Stimulated activated CD8-positive, alpha-beta memory T cell treated with anti-CD3 and anti-CD28 coated beads, Interleukin-7, amount 100 ng/mL, for 1 hour (primary cell): ENCODE measurements around the gene GRIK2.

Experiments used
- DNase-seq, 2 donors: peaks; one replicate each; pipeline ENCODE4 v3.0.0-alpha.2; 2020; ENCODE audit warnings: low read depth in 2 of 2

Gene GRIK2

DNA sequence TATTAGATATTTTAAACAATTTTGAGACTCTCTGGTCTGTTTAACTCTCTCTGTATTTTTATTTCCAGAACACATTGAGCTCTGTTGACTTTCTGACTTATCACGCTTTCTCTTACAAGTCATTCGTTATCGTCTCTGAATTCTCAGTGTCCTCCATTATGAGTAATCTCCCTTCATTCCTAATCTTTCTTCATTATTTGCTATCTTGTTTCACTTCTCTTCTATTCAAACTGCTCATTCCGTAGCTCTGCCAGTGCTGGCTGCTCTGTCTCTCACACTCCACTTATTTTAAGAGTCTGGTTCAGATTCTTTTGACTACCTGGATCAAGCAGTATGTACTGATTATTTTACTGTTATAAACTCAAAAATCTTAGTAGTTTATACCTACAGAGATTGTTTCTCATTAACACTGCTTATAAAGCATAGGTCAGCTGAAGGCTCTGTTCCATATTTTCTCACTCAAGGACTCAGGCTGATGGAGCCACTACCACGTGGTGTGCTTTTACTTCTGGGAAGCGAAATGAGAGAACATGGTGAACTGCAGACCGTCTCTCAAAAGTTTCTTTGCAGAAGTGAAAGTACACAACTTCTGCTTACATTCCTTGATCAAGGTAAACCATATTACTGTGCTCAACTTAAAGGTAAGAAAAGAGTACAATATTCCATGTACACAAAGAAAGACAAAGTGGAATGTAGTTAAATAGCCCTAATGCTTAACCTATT lies 485.2 kb downstream of the GRIK2 start:
- no peak for DNase-seq

DNA sequence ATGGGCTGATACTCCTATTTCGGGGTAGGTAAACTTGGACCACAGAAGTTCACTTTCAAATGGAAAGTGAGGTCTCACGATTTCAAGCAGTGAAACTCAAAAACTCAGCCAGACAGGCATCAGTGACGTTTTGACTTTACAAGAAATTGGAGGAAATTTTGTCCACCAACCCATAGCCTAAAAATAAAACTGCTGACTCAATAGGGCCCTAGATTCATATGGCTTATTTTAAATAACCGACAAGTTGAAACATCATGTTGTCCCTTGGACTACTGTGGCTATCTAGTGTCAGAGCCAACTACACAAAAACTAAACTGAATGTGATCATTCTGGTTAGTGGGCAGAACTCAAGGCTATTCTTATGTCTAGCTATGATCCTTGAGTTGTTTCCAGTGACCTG lies 486.3 kb downstream of the GRIK2 start:
- no peak for DNase-seq

DNA sequence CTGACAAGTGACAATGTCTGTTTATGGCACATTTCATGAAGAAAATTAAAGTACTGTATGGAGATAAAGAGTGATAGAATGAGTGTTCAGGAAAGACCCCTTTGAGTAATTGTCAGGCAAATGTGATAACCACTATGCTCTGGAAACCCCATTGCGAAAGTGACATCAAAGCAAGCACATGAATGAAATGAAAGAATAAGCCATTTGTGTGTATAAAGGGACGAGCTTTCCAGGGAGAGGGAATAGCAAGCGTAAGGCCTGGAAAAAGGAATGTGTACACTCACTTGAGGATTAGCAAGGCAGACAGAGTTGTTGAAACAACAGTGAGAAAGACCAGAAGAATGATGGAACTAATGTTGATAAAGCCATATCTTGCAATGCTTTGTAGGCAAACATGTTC lies 490.0 kb downstream of the GRIK2 start:
- DNase-seq = no peak

DNA sequence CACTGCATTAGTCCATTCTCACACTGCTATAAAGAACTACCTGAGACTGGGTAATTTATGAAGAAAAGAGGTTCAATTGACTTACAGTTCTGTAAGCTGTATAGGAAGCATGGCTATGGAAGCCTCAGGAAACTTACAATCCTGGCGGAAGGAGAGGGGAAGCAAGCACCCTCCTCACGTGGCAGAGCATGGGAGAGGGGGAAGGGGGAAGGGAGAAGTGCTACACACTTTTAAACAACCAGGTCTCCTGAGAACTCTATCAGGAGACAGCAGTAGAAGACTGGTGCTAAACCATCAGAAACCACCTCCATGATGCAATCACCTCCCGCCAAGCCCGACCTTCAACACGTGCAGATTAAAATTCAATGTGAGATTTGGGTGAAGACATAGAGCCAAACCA lies 494.0 kb downstream of the GRIK2 start:
- no peak for DNase-seq

DNA sequence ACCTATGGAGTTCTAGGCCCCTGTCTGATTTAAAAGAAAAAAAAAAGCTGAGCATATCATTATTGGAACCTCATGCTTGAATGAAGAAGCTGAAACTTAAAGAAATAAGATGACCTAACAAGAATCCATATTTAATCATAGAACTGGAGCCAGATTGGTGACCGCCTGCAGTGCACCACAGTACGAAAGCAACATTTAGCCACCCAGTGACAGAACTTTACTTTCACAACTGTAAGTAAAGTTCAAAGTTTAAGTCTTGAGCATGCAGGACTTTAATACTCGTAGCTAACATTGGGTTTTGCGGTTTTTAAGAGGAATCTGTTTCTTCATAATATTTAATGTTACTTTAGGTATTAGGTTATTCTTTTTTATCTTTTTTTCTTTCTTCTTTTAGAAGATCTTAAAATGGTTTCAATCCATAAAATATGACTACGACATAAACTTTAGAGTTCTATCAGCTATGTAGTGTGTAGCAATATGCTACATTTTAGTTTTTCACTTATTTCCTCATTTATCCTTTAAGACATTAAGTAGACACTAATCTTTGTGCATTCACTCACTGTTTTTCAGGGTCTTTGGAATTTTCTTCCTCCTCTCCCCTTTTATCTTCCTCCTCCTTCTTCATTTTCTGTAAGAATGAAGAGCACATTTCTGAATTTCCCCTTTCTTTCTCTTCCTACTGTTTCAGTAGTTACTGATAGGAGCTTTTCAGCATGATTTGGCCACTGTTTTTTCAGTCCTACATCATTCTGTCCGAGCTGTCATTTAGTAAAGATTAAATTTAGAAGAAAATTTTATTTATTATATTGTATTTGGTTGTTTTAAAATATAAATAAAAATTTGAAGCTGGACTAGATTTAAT lies 514.1 kb downstream of the GRIK2 start:
- DNase-seq = no peak

DNA sequence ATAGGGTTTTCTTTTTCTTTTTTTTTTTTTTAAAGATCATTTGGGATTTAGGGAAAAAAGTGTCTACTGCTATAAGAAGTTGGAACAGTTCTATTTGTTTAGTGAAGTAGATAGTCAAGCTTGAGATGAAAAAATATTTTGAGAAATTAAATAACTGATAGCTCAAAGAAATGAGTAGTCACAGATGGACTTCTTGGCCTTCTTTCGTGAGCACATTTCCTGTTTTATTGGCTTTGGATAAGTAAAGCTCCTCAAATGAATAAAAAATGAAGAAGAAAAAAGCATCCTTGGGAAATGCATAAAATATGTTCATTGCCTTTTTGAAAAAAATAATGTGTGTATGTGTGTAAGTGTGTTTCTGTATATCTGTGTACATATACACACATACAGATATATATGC lies 515.9 kb downstream of the GRIK2 start:
- no peak for DNase-seq

DNA sequence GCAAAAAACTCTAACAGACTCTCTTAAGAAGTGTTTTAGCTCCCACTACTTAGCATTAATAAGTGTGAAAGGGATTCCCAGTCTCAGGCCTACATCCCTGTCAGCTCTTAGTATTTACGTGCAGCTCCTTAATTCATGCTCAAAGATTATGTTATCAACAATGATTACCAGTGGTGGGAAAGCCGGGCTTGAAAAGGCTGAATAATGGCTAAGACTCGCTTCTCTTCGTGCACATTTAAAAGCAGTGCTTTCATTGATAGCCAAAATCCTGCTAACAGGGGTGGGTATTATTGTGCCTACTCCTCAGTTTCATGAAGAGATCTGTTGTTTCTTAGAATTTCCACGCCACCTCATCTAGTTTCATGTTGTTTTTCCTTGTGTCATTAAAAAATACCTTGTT lies 518.8 kb downstream of the GRIK2 start:
- no peak for DNase-seq

DNA sequence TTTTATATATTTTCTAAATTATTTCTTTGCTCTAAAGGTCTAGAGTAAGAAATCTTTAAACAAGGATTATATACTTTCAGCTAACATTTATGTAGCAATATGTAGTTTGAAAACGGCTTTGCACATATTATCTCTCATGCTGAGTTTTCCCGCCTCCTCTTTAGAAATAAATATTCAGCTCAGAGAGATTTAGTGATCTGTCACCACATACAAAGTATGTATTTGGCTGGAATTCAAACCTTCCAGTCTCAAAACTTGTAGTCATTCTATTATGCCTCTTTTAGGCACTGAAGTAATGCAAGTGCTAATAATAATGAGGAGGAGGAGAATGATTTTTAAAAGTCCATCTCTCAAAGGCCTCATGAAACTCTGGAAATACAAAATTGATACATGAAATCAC lies 525.0 kb downstream of the GRIK2 start:
- DNase-seq = no peak

DNA sequence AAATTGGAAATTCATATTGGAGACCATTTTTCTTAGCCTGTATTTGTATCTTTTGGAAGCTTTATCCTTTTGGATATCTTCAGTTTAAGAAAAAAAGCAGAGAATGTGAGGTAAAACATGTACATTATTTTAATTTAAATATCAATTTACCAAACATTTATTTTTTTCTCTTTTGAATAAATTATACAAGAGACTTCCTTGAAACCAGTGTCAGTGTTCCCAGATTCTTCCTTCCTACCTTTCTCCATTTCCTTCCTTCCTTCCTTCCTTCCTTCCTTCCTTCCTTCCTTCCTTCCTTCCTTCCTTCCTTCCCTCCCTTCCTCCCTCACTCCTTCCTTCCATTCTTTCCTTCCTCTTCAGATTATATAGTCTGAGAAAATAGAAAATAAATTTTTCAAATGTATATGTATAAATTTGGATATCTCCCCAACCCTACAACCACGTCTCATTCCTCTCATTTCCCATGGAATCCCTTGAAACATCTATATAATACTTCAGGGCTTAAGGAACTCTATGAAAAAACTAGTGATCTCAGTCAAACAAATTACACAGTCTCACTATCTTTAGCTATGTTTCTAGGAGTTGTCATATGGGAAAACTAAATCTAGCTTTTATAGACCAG lies 528.4 kb downstream of the GRIK2 start:
- no peak for DNase-seq

DNA sequence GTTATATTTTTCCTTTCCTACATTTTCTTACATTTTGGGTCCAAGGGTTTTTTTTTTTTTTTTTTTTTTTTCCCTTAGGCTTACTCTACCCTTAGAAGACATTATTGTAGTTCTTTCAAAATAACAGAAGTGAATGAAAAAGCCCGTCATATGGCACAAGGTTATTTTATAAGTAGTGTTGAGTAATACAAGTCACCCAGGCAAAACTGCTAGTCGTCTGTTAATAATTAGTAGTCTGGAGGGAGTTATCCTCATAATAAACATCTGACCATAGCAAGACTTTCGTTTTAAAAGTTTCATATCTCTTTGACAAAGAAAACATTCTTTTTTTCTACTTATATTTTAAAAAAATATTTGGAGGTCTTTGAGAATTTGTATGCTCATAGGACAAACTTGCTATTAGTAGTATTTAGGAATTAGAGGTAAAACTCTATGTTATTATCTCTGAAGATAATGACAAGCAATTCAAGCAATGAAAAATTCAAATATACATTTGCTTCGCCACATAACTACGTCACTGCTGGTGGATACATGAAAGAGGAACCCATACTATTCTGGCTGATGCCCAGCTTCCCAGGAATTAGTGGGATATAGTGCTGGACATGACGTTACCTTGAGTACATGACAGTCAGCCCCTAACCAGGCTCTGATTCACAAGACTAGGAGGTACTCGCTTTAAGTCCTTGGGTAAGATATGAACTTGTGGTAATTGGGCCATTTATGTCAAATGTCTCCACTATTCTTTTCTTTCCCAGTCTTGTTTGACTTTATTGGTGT lies 532.8 kb downstream of the GRIK2 start:
- no peak for DNase-seq

DNA sequence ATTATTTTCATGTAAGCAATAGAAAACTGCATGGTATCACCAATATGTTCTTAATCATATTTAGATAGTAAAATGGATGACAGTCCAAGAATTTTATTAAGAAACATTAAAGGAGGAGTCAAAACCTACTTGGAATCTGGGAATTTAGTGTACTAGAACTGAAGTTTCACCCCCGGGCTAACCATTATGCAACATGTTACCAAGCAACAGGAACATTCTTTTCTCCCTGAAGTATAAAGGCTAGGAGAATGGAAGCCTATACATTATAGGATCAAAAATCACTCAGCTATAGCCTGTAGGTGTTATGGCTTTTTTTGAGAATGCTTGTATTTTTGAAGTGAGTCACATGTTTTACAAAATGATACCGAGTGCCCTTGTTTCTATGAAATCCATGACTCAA lies 538.3 kb downstream of the GRIK2 start:
- no peak for DNase-seq

DNA sequence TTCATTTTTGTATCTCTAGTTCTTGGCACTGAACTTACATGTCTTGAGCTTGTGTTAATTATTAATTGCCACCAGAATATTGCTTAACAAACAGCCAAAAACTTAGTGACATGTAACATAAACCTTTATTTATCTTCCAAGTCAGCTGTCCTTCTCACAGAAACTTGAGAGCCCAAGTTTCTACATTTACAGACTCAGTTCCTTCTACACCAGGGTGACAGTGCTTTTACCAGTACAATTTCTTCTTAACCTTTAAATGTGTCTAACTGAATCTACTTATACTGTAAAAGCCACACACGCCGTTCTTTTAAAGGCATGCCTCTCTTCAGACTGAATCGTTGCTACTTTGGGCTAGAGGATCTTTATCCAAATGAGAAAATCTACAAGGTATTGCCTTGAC lies 539.2 kb downstream of the GRIK2 start:
- DNase-seq = no peak

DNA sequence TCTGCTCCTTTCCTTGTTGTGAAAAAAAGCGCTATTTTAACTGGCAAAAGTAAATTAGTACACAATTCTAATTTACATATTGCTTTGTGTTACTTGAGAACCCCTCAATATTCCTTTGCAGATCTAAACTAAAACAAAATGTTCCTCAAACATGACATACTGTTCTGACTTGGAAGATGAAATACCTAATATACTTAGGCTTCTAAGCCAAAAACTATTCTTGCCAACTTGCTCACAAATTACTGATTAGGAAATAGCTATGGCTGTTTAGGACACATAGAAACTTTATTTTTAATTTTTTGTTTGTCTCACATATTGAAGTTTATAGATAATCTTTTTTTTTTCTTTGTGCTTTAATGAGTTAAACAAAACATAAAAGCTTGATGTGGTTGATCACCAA lies 542.2 kb downstream of the GRIK2 start:
- no peak for DNase-seq

DNA sequence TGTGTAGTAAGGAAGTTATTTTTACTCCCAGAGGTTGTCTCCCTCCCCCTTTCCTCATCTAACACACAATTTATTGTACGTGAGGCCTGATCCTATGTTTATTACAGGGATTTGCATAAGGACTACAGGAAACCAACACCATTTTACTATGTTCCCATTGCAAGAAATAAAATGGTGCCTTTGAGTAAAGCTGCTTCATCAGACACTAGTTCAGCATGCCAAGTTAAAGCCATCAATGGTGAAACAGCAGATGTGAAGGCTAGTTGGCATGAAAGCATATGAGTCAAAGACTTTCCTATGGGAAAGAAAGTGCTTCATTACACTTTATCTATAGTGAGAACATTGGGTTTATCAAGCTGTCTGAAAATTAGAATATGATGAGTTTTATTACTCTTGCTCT lies 543.0 kb downstream of the GRIK2 start:
- no peak for DNase-seq

DNA sequence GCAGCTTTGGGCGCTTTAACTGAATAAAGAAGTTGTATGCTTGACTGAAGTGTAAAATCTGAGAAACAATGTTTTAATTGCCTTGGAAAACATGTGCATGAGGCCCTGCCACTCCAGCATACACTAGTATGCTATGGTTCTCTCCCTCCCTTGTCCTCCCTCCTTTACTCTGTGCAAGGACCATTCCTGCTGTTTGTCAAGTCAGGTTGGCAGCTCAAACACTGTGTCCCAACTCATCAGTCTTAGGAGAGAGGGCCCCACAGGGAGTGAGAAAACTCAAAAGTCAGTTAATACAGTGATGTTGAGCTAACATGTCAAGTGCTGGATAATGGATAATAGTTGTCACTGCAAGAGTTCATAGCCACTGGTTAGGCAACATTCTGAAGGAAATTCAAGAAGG lies 543.6 kb downstream of the GRIK2 start:
- no peak for DNase-seq

DNA sequence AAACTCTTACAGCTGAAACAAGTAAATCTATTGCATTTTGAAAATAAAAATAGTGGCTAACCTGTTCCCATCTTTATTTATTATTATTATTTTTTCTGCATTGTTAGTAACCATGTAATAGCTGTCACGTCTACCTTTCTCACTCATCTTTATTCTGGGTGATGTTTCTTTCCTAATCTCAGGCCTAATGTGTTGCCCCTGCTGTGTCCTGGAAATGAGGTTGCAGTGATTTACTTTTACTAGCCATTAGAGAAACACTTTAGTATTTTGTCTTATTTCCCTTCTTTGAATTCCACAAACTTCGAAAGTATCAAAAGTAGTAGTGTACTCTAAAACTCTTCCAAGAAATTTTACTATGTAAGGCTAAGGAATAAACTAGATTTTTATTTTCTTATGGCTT lies 546.9 kb downstream of the GRIK2 start:
- DNase-seq = no peak

DNA sequence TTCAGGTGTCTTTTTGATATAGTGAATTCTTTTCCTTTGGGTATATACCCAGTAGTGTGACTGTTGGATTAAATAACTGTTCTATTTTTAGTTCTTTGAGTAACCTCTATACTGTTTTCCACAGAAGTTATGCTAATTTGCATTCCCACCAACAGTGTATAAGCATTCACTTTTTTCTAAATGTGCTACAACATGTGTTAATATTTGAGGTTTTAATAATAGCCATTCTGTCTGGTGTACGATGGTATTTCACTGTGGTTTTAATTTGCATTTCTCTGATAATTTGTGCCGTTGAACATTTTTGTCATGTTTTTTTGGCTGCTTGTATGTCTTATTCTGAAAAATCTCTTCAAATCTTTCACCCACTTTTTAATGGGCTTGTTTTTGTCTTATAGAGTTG lies 563.5 kb downstream of the GRIK2 start:
- DNase-seq = no peak

DNA sequence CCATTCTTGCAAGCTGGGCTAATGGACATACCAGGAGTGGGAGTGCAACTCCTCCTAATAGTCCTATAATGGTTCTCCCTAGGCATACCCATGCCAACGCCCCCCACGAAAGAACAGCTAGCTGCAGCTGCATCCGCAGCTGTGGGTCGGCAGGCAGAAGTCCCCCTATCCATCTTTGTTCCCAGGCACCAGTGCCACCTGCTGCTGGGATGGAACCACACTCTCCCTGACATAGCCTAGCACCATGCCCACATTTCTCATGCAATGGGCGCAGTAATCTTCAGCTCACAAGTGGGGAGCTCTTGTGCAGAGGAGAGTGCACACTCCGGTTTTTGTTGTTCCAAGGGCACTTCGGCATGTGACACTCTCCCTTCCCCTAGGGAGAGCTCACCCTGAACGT lies 567.8 kb downstream of the GRIK2 start:
- DNase-seq = no peak

DNA sequence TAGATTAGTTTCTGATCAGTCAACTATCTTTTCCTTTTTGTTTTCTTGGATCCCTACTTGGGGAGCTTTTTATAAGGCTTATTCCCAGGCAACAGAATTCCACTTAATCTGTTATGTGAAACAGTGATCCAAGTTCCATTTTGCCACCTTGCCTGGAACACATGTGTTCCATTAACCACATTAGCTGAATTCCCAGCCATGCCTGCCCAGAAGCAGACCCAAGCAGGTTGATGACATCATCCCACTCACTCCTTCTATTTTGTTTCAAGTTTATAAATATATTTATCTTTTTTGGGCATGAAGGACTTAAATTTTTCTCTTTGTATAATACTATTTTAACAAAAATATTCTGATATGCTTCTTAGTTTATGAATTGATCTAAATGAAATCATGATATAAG lies 587.4 kb downstream of the GRIK2 start:
- no peak for DNase-seq

DNA sequence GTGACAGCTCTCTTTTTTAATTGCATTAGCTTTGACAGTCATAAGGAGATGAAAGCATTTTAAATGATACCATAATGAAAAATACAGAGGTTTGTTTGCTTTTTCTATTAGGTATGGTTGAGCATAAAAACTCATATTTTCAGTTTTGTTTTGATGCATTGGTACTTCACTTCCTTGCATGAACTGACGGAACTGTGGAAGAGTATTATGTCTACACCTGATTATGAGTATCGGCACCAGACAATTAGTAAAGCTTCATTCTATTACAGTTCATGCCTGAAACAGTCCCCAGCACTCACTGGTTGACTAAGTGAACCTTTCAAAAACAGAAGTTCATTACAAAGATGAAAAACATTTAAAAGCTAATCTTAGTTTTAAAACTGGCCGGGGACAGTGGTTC lies 593.0 kb downstream of the GRIK2 start:
- no peak for DNase-seq

DNA sequence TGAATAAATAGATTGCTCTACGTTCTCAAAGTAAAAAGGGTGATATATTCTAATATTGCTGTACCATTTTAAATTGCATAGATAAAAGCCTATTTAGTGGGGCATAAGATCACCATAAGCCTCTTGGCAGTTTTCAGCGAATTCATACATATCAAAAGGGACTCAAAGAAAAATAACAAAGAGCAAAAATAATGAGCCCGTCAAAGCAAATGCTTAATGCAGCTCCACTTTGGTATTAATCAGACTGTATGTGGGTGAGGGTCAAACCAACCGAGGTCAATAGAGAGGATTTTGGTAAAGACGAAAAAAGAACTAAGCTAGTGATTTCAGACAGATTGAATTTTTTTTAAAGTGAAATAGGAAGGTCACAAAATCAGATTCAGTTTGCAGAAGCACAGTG lies 598.8 kb downstream of the GRIK2 start:
- no peak for DNase-seq

DNA sequence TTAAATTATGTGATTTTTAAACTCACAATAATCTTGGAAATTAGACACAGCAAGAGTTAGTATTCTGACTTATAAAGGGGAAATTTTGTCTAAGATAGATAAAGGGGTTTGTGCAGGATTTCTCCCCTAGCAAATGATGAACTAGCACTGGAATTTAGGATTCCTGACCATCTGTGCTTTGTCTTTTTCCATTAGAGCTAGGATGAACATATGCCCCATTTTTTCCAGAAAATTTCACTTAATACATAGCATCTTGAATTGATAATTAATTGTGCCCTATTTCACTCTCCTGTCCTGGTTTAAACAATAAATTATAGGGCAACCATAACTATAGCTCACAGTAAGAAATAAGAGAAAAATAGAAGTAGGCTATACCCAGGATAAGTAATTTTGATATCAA lies 601.0 kb downstream of the GRIK2 start:
- no peak for DNase-seq
